GM21447 (cell line): Measurements from ENCODE around the gene GPR17.

Source experiments
- ATAC-seq: cut with Tn5 transposase; IDR thresholded peaks from one replicate; pipeline ENCODE4 v1.9.1; 2021; ENCODE audit not compliant: unreplicated experiment

The GPR17 gene

DNA sequence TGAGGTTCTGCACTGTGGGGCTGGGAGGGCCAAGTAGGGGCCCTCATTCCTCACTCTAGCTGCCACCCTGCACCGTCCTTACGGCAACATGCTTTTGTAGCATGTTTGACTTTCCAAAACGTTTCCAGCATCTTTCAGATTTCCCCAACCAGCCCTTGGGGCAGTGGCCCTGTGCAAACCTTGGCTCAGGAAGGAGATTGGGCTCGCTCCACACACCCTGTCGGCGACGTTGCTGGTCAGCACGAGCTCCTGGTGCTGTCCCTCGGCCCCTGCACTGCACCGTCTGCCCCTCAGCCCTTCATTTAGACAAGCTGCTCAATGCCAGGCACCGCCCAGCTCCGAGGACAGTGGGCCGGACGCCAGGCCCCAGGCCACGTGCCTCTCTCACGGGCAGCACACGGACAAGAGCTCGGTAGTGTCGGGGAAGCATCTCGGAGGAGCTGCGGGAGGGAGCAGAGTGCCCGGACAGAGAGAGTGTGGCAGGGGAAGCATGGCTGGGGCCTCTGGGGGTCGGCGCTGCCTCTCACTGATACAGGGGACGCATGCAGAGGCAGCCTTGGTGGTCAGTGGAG, 6.9 kb downstream of the GPR17 start:
- ATAC-seq = no peak

DNA sequence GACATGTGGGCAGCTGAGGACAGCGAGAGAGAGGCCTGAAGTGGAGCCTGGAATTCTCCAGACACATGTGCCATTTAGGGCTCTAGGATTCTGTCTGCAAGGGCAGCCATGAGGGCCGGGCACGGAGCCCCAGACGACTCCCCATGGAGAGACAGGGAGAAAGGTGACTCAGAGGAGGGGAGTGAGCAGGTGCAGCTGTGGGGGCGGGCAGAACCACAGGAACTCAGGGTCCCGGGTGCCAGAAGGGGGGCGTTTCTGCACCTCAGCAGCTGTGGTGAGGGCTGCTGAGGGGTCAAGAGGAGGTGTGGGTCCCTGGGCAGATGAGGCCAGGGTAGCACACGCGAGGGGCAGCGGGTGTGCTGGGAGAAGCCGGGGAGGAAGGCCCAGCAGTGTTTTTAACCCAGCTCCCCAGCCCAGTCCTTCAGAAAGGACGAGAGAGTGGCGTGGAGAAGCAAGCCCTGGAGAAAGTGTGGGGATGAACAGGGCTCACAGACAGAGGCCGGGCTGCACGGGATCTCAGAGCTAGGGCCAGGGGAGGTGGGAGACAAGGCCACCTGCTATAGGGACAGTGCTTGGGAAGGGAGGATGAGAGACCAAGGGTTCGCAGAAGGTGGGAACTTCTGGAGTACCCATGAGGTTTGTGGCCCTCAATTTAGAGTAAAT, 7.6 kb downstream of the GPR17 start:
- no peak for ATAC-seq

GRCh38 chr2:127654084-127654837, 8.3 kb downstream of the GPR17 start:
- no peak for ATAC-seq

DNA sequence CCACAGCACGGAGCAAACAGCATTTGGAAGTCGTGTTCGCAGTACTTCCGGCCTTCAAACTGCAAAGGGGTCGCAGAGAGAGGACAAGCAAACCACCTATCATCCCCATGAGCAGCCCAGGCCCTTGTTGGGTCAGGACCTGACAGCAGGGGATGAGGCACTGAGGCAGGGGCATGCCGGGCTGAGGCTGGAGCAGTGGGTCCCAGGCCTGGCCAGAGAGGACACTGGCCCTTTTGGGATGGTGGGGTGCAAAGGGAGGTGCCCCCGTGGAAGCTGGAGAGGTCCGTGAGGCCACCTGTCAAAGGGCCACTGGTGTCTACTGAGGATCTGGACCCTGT, 8.9 kb downstream of the GPR17 start:
- ATAC-seq = no peak

DNA sequence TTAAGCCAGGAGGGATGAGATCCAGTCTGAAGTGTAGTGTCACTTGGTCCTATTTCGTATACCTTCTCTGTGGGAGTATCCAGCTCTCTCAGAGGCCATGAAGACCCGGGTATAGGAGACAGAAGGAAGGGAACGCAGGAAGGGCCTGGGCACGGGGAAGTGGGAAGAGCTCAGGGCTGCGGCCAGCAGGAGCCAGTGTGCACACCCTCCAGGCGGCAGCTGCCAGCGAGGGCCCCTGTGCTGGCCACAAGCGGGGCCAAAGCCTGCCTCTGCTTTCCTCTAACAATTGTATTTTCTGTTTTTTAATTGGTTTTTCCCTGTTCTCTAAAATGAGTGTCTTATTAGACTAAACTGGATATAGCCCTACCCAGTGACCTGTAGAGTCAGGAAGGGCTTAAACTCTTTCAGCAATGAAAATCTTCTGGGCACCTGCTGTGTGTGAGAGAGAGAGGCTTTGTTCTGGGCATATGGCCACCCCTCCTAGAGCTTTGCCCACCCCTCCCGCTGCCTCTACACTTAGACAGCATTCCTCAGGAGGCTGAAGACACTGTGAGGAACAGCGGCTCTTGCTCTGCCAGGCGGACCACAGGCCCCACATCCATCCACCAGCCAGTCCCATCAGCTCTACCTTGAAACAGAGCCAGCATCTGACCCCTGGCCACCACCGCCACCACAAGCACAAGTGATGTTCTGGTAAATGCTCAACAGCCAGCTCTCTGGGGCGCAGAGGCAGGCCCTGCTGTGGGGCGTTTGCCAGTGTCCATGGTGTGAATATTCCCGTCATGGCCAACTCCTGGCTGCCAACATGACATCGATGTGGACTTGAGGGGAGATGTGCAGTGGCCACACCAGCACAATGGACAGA, 9.5 kb downstream of the GPR17 start:
- ATAC-seq = no peak

- ATAC-seq = no peak
These were observed 10.7 kb downstream of the GPR17 start for GRCh38 chr2:127656569-127657231.

GRCh38 chr2:127657232-127657595, 11.3 kb downstream of the GPR17 start:
- ATAC-seq = no peak

DNA sequence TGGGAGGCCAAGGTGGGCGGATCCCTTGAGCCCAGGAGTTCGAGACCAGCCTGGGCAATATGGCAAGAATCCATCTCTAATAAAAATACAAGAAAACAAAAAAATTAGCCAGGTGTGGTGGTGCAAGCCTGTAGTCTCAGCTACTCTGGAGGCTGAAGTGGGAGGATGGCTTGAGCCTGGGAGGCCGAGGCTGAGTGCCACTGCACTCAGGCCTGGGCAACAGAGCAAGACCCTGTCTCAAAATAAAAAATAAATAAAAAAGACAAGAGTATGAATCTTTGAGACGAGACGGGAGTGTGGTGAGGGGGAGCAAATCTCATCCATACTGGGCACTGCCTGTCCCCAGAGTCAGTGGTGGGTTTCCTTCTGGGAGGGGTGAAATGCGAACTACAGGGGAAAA, 12.2 kb downstream of the GPR17 start:
- ATAC-seq = no peak

- ATAC-seq = no peak
These were observed 12.9 kb downstream of the GPR17 start for GRCh38 chr2:127658641-127659407.

GRCh38 chr2:127659408-127660290, 13.7 kb downstream of the GPR17 start:
- ATAC-seq = no peak

- ATAC-seq = no peak
These were observed 14.3 kb downstream of the GPR17 start for GRCh38 chr2:127660291-127660578.

DNA sequence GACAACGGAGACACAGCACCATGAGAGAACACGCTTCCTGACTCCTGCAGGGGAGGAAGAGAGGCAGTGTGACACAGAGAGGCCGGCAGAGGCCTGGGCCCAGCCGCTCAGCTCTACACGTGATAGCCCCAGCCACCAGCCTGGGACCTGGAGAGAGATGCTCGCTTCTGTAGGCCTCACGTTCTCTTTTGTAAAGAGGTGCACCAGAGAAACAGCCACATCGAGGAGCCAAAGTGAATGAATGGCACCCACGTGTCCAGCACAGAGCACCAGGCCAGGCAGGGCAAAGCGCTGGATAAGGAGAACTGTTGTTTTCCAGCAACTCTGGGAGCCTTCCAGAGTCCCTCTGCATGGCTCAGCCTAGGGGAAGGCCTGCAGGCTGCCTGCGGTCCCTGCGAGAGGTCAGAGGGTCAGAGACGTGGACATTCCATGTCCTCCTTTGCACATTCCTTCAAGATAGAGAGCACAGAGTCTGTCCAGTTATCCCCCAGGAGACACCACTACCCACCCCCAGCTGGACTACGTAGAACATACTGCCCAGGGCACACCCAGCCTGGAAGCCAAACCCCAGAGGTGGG, 15.2 kb downstream of the GPR17 start:
- ATAC-seq = no peak

DNA sequence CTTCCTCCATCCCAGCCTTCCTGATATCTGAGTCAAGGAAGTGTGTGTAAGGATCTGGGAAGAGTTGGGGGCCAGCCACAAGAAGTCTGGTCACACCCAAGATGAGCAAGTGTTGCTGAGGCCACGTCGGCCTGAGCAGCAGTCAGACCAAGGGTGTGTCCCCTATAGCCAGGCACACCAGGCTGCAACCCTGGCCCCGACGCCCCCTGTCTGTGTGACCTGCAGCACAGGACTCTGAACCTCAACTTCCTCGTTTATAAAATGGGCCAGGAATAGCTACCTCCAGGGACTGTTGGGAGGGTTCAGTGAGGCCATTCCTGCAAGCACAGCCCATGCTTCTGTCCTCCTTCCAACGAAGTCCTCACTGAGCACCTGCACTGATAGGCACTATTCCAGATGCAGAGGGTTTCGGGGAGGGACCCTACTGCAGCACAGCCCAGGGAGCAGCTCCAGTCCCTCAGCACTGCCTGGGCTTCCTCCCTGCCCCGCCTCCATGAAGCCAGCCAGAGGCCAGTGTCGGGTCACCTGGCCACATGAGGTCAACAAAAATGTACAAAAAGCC, 16.1 kb downstream of the GPR17 start:
- no peak for ATAC-seq

DNA sequence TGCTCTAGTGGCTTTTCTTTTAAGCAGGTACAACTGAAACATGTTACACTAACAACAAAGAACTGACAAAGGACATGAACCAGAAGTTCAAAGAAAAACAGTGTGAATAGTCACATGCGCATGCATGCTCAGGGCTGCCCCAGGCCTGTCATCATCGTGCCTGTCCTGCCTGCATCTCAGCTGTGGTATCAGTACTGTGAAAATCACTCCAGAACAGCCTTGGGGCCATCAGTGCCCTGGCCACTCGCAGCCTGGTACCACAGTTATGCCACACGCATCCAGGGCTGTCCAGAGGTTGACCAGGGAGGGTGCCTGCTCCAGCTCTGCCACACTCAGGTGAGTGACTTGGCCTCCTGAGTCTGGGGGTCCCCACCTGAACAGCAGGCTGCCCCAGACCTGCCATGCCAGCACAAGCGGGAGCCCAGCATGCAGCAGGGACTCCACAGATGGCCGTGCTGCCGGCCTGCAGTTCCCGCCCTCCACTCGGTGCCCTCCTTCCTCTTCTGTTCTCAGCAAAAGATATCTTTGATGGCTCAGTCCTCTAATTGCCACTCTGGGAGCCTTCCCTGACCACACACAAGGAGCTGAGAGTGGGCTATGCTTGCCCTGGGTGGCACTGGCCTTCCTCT, 17.1 kb downstream of the GPR17 start:
- no peak for ATAC-seq

GRCh38 chr2:127663566-127664064, 17.7 kb downstream of the GPR17 start:
- ATAC-seq = no peak

GRCh38 chr2:127664065-127664894, 18.3 kb downstream of the GPR17 start:
- ATAC-seq = no peak

GRCh38 chr2:127664895-127665225, 18.9 kb downstream of the GPR17 start:
- ATAC-seq = no peak
